ENCODE results near the gene SCUBE1. TPM values are rescaled to one million over a fixed set of nuclear protein-coding genes. Genes with fewer than 3 reads are reported as not detected.
A peak's percentile ranks its signal among the peaks of the same experiment; 100 is the strongest.

The SCUBE1 gene
- total and polyA plus RNA-seq, 10 of the 15 experiments (the other 5 are each of a cell fraction or from before 2014, with no cell fraction given) = not detected

GRCh38 chr22:43262990-43263644 is 80.1 kb downstream of the SCUBE1 start (continued):
- TF ChIP-seq REST (IDR thresholded peaks at IDR 0.05; ENCODE audit: low read depth, low read length) (no peak), ZNF687 (IDR thresholded peaks at IDR 0.05) (peak; percentile 85), IKZF1 (conservative IDR thresholded peaks at IDR 0.05) (no peak)

All from GM12878 (cell line).